Vagina (tissue), 2 donors: ENCODE results near the gene SRRM1. TPM values are rescaled to one million over a fixed set of nuclear protein-coding genes. Genes with fewer than 3 reads are reported as not detected.

ENCODE experiments used
- DNase-seq, 2 donors: peaks; one replicate each; pipeline ENCODE4 v3.0.0-alpha.2; 2017; ENCODE audit errors: extremely low spot score in 2 of 2
- H3K27ac ChIP-seq: fragments of 200-600 bp; sonication (generic); one replicate; pipeline ENCODE4 v1.5.1; 2019
- H3K27me3 ChIP-seq: fragments of 200-600 bp; sonication (generic); one replicate; pipeline ENCODE4 v1.5.1; 2019
- H3K36me3 ChIP-seq, 2 donors: fragments of 200-600 bp; sonication (generic); one replicate each; pipeline ENCODE4 v1.5.1; 2017 to 2019
- H3K4me1 ChIP-seq: fragments of 200-600 bp; sonication (generic); one replicate; pipeline ENCODE4 v1.5.1; 2019
- H3K4me3 ChIP-seq, 2 donors: fragments of 200-600 bp; sonication (generic); 1 replicate in 1 of 2; 2 replicates in 1 of 2; pipeline ENCODE4 v1.5.1; 2016 to 2019
- H3K9me3 ChIP-seq: fragments of 200-600 bp; sonication (generic); one replicate; pipeline ENCODE4 v1.5.1; 2019
- CTCF ChIP-seq, 3 experiments: fragments of 450-650 bp in 2 of 3; fragments of 200-600 bp in 1 of 3; sonication (generic) in 1 of 3; IDR thresholded peaks; one replicate each; pipeline ENCODE4 v1.5.1; 2017 to 2019; ENCODE audit warnings: antibody characterized with exemption in 3 of 3, mild to moderate bottlenecking in 2 of 3, moderate library complexity in 2 of 3
- POLR2A ChIP-seq, 2 donors: fragments of 450-650 bp; IDR thresholded peaks; one replicate each; pipeline ENCODE4 v1.6.1; 2017; ENCODE audit warnings: antibody characterized with exemption in 2 of 2, mild to moderate bottlenecking in 2 of 2, moderate library complexity in 2 of 2
- POLR2AphosphoS5 ChIP-seq, 2 donors: sonication (generic); formaldehyde crosslinking; IDR thresholded peaks; one replicate each; pipeline ENCODE4 v1.9.0; 2017; ENCODE audit warnings: antibody characterized with exemption in 2 of 2, mild to moderate bottlenecking in 2 of 2, low read depth in 1 of 2; ENCODE audit not compliant: insufficient read depth in 1 of 2
- intact Hi-C: fragments of 100-400 bp; cut with DNase I; formaldehyde crosslinking; loops from one replicate; pipeline ENCODE4 v1.15.1; 2023
- total RNA-seq: library from RNA; depleted of rRNA; stranded (reverse); fragments of >200 nt; gene quantifications from one replicate; pipeline ENCODE4 v1.2.3, GENCODE V29; 2016

The SRRM1 gene
- total RNA-seq, 1 donor from 2014 or later: 93.1 TPM

- TF ChIP-seq POLR2A (IDR thresholded peaks at IDR 0.05): no peak
- no peak for TF ChIP-seq POLR2AphosphoS5 (IDR thresholded peaks at IDR 0.05; ENCODE audit: insufficient read depth in 1 of 2, low read depth in 1 of 2)
- no peak for TF ChIP-seq CTCF (IDR thresholded peaks at IDR 0.05)
- Histone ChIP-seq H3K4me1 (no peaks in the 10 kb centered on the region), H3K27ac (no peak overlapping the region), H3K4me3 (no peak overlapping the region), H3K9me3 (no peaks in the 10 kb centered on the region), H3K36me3 (no peaks in the 10 kb centered on the region), H3K27me3 (no peaks in the 10 kb centered on the region)
- intact Hi-C loops: no loop called here
- DNase-seq: no peak
These were observed 37.4 kb upstream of the SRRM1 start for GRCh38 chr1:24605534-24606295.

DNA sequence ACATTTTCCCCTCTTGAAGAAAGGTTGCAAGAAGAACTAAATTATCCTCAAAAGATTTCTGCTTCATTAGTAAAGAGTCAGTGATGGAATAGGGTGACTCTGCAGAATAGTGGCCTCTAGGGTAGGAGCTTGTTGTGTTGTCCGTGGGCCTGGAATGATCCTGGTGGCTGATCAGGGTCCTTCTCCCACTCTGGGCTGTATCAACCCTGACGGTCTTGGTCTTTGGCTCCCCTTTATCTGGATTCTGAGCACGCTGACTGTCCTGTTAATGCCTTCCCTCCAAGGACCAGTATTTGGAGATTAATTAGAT lies 36.9 kb upstream of the SRRM1 start:
- Histone ChIP-seq H3K4me3 (no peak overlapping the region), H3K27me3 (no peaks in the 10 kb centered on the region), H3K4me1 (no peaks in the 10 kb centered on the region), H3K27ac (no peak overlapping the region), H3K36me3 (no peaks in the 10 kb centered on the region), H3K9me3 (no peaks in the 10 kb centered on the region)
- intact Hi-C loops: no loop called here
- no peak for TF ChIP-seq POLR2AphosphoS5 (IDR thresholded peaks at IDR 0.05; ENCODE audit: insufficient read depth in 1 of 2, low read depth in 1 of 2)
- TF ChIP-seq POLR2A (IDR thresholded peaks at IDR 0.05): no peak
- TF ChIP-seq CTCF (IDR thresholded peaks at IDR 0.05): no peak
- DNase-seq: no peak

GRCh38 chr1:24606621-24607020 lies 36.5 kb upstream of the SRRM1 start:
- Histone ChIP-seq H3K27ac (no peak overlapping the region), H3K4me1 (no peaks in the 10 kb centered on the region), H3K4me3 (no peak overlapping the region), H3K9me3 (no peaks in the 10 kb centered on the region), H3K27me3 (no peaks in the 10 kb centered on the region), H3K36me3 (no peaks in the 10 kb centered on the region)
- intact Hi-C loops: no loop called here
- no peak for DNase-seq
- TF ChIP-seq POLR2AphosphoS5 (IDR thresholded peaks at IDR 0.05; ENCODE audit: insufficient read depth in 1 of 2, low read depth in 1 of 2) (no peak), POLR2A (IDR thresholded peaks at IDR 0.05) (no peak), CTCF (IDR thresholded peaks at IDR 0.05) (no peak)

GRCh38 chr1:24609949-24610517 lies 33.1 kb upstream of the SRRM1 start:
- Histone ChIP-seq H3K4me3 (no peak overlapping the region), H3K9me3 (no peaks in the 10 kb centered on the region), H3K4me1 (no peaks in the 10 kb centered on the region), H3K27ac (no peak overlapping the region), H3K36me3 (no peaks in the 10 kb centered on the region), H3K27me3 (no peaks in the 10 kb centered on the region)
- intact Hi-C loops: no loop called here
- no peak for DNase-seq
- TF ChIP-seq CTCF (IDR thresholded peaks at IDR 0.05) (no peak), POLR2AphosphoS5 (IDR thresholded peaks at IDR 0.05; ENCODE audit: insufficient read depth in 1 of 2, low read depth in 1 of 2) (no peak), POLR2A (IDR thresholded peaks at IDR 0.05) (no peak)

- H3K27ac ChIP-seq: no peak overlapping the region
- H3K4me1 ChIP-seq: no peaks in the 10 kb centered on the region
- TF ChIP-seq CTCF (IDR thresholded peaks at IDR 0.05) (no peak), POLR2A (IDR thresholded peaks at IDR 0.05) (no peak), POLR2AphosphoS5 (IDR thresholded peaks at IDR 0.05; ENCODE audit: insufficient read depth in 1 of 2, low read depth in 1 of 2) (no peak)
- intact Hi-C loops: no loop called here
- H3K36me3 ChIP-seq: no peaks in the 10 kb centered on the region
- no peaks in the 10 kb centered on the region for H3K9me3 ChIP-seq
- no peak overlapping the region for H3K4me3 ChIP-seq
- no peaks in the 10 kb centered on the region for H3K27me3 ChIP-seq
- peak in 1 of 2 donors; percentile 69 for DNase-seq
These were observed 23.7 kb upstream of the SRRM1 start for GRCh38 chr1:24619376-24619775.
